Measurements from ENCODE around the gene OSBPL10. TPM values are rescaled to one million over a fixed set of nuclear protein-coding genes. Genes with fewer than 3 reads are reported as not detected.

Gene OSBPL10
- total and polyA plus RNA-seq, 2 of the 4 experiments (the other 2 are of a cell fraction): 9.5 to 10.1 TPM

DNA sequence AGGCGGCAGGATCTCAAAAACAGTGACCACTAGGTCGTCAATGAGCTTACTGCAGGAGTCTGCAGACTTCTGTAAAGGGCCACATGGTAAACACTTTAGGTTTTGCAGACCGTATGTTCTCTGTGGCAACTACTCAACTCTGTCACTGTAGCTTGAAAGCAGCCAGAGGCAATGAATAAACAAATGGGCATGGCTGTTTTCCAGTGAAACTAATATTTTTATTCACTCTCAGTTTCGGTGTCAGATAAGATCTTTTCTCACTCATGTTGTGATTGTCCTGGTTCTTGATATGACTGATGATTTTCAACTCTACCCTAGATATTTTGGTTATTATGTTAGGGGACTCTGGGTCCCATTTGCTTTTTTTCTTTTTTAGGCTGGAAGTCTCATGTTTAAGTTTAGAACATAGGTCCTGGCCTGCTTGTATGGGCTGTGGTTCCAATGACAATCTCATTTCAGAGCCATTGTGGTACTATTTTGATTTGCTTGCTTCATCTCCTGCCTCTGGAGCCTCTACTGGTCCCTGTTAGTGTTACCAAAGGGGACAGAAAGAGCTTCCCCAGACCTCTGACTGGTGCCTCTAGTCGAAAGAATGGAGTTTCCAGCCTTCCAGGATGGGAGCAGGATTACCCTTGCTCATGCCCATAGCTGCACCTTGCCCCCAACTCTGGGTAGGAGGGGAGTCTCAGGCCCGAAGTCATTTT is 226.3 kb downstream of the OSBPL10 start:
- ChIA-PET POLR2A (ENCODE audit: unreplicated experiment) (no interaction called here), CTCF (interaction anchor here (0.7 kb wide), 1 partner anchor 151 kb away, joined by 3 read pairs; no protein-coding TSS in a partner anchor)
- H3K4me2 ChIP-seq (ENCODE audit: low read depth, low read length): no peak overlapping the region
- H2AFZ ChIP-seq (replicated peaks; ENCODE audit: low read length, poor library complexity): no peak overlapping the region
- H3K79me1 ChIP-seq (ENCODE audit: low read depth in 1 of 2, low read length in 2 of 2): no peaks in the 10 kb centered on the region
- no peak overlapping the region for H4K5ac ChIP-seq (ENCODE audit: low read depth, low read length)
- no peaks in the 10 kb centered on the region for H3K4me1 ChIP-seq (ENCODE audit: control insufficient read depth, insufficient read depth, low read length)
- no peak overlapping the region for H2BK5ac ChIP-seq (ENCODE audit: low read depth, low read length, poor library complexity, severe bottlenecking)
- H3K4ac ChIP-seq (ENCODE audit: low read depth, low read length): no peak overlapping the region
- H3K36me3 ChIP-seq (ENCODE audit: control insufficient read depth, insufficient read depth, low read length): no peaks in the 10 kb centered on the region
- intact Hi-C loops (cut with micrococcal nuclease) (no loop called here), in situ Hi-C loops (cut with MboI; ENCODE audit: low sequenced_read_pairs) (loop anchor here (25.0 kb wide), 1 partner anchor 967 kb away; no protein-coding TSS in a partner anchor), dilution Hi-C loops (cut with HindIII; ENCODE audit: low sequenced_read_pairs, unreplicated experiment) (no loop called here)
- DNase-seq (no peak), ATAC-seq (ENCODE audit: low read depth) (no peak)
- H3K14ac ChIP-seq (replicated peaks; ENCODE audit: low read depth, low read length): no peak overlapping the region
- H3K4me3 ChIP-seq (ENCODE audit: insufficient read depth, low read depth, low read length): no peak overlapping the region
- H3K9ac ChIP-seq (ENCODE audit: low read depth, low read length): no peak overlapping the region
- no peak overlapping the region for H3K56ac ChIP-seq (ENCODE audit: extremely low read depth, insufficient read depth, low read length)
- WGBS, 2 experiments (ENCODE audit: extremely low coverage in 2 of 2, insufficient read length in 1 of 2): 0% methylated on average over 1 of the region's 6 CpGs; no CpG with 5 or more reads in 1 of the 2 experiments
- no peaks in the 10 kb centered on the region for H3K27me3 ChIP-seq (ENCODE audit: control insufficient read depth, insufficient read depth, low read length)
- no peaks in the 10 kb centered on the region for H4K20me1 ChIP-seq (ENCODE audit: insufficient read depth, low read length)
- BruUV-seq (replicated peaks): no TSS peak
- H2AK5ac ChIP-seq (ENCODE audit: low read depth, low read length): no peak overlapping the region
- H2BK120ac ChIP-seq (ENCODE audit: low read depth, low read length): no peak overlapping the region
- no peak overlapping the region for H4K8ac ChIP-seq (ENCODE audit: low read depth in 2 of 2, low read length in 2 of 2)
- no peak overlapping the region for H3K23ac ChIP-seq (ENCODE audit: low read depth, low read length)
- no peak overlapping the region for H2BK20ac ChIP-seq (ENCODE audit: low read depth, low read length)
- H3K9me3 ChIP-seq (ENCODE audit: control insufficient read depth, insufficient read depth, low read length): no peaks in the 10 kb centered on the region
- H4K91ac ChIP-seq (ENCODE audit: insufficient read depth, low read depth, low read length): no peak overlapping the region
- no peak overlapping the region for H2BK15ac ChIP-seq (ENCODE audit: low read depth, low read length)
- H3K9me1 ChIP-seq (ENCODE audit: insufficient read depth, low read length): no peaks in the 10 kb centered on the region
- H3K27ac ChIP-seq (ENCODE audit: insufficient read depth, low read length): no peak overlapping the region
- no peak overlapping the region for H3K18ac ChIP-seq (ENCODE audit: low read depth, low read length)
- no peak overlapping the region for H2AK9ac ChIP-seq (replicated peaks; ENCODE audit: low read depth, low read length, poor library complexity)
- TF ChIP-seq BHLHE40 (IDR thresholded peaks at IDR 0.05; ENCODE audit: low read depth, low read length) (no peak), MAZ (IDR thresholded peaks at IDR 0.05; ENCODE audit: borderline replicate concordance, low read depth, low read length) (no peak), FOS (IDR thresholded peaks at IDR 0.05; ENCODE audit: low read depth, low read length) (no peak), POLR2A (IDR thresholded peaks at IDR 0.05; ENCODE audit: low read depth, low read length) (no peak), CHD1 (IDR thresholded peaks at IDR 0.05; ENCODE audit: low read depth, low read length) (no peak), CTCF (conservative IDR thresholded peaks at IDR 0.05; ENCODE audit: low read depth, low read length) (no peak), MAFK (IDR thresholded peaks at IDR 0.05; ENCODE audit: low read depth, low read length) (no peak), SMC3 (IDR thresholded peaks at IDR 0.05; ENCODE audit: low read depth, low read length) (no peak), NFE2L2 (IDR thresholded peaks at IDR 0.05; ENCODE audit: low read depth, low read length) (no peak)
- TF ChIP-seq, protein P1, sequence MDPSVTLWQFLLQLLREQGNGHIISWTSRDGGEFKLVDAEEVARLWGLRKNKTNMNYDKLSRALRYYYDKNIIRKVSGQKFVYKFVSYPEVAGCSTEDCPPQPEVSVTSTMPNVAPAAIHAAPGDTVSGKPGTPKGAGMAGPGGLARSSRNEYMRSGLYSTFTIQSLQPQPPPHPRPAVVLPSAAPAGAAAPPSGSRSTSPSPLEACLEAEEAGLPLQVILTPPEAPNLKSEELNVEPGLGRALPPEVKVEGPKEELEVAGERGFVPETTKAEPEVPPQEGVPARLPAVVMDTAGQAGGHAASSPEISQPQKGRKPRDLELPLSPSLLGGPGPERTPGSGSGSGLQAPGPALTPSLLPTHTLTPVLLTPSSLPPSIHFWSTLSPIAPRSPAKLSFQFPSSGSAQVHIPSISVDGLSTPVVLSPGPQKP (IDR thresholded peaks at IDR 0.05; ENCODE audit: borderline replicate concordance, low read depth, low read length): no peak
- TF ChIP-seq, protein P2, sequence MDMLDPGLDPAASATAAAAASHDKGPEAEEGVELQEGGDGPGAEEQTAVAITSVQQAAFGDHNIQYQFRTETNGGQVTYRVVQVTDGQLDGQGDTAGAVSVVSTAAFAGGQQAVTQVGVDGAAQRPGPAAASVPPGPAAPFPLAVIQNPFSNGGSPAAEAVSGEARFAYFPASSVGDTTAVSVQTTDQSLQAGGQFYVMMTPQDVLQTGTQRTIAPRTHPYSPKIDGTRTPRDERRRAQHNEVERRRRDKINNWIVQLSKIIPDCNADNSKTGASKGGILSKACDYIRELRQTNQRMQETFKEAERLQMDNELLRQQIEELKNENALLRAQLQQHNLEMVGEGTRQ (IDR thresholded peaks at IDR 0.05; ENCODE audit: low read depth, low read length): no peak
